A673 (cell line): ENCODE measurements around the gene PXN.

Experiments
- CTCF ChIP-seq: fragments of 300-800, 200-600 bp; sonication (generic); conservative IDR thresholded peaks from 2 replicates; pipeline ENCODE4 v1.5.1; 2017; ENCODE audit warnings: low read depth, mild to moderate bottlenecking, antibody characterized with exemption, low read length, moderate library complexity, mixed read lengths
- EZH2 ChIP-seq: fragments of 200-600 bp; sonication (generic); IDR thresholded peaks from 2 replicates; pipeline ENCODE4 v1.6.1; 2017; ENCODE audit warnings: borderline replicate concordance, low read depth, mild to moderate bottlenecking, mixed read lengths, antibody characterized with exemption, low read length; ENCODE audit not compliant: poor library complexity, severe bottlenecking

GRCh38 chr12:120276734-120277133, 11.2 kb upstream of the PXN start:
- TF ChIP-seq CTCF, result no peak
- no peak for TF ChIP-seq EZH2
